ENCODE measurements around the gene KIFC3. TPM values are rescaled to one million over a fixed set of nuclear protein-coding genes. Genes with fewer than 3 reads are reported as not detected.

Gene KIFC3
- total and polyA plus RNA-seq, 2 of the 13 experiments (the other 11 are each of a cell fraction or from before 2014, with no cell fraction given) = 42.1 to 45.3 TPM

- TF ChIP-seq GPBP1L1 (CRISPR knock-in tag; IDR thresholded peaks at IDR 0.05) = no peak
- TF ChIP-seq ZNF7 (CRISPR knock-in tag; IDR thresholded peaks at IDR 0.05) = no peak
- peak; percentile 28; the same call in 1 of the 2 replicates for TF ChIP-seq HMG20A (CRISPR knock-in tag; IDR thresholded peaks at IDR 0.05; ENCODE audit: borderline replicate concordance)
- TF ChIP-seq, protein P1, sequence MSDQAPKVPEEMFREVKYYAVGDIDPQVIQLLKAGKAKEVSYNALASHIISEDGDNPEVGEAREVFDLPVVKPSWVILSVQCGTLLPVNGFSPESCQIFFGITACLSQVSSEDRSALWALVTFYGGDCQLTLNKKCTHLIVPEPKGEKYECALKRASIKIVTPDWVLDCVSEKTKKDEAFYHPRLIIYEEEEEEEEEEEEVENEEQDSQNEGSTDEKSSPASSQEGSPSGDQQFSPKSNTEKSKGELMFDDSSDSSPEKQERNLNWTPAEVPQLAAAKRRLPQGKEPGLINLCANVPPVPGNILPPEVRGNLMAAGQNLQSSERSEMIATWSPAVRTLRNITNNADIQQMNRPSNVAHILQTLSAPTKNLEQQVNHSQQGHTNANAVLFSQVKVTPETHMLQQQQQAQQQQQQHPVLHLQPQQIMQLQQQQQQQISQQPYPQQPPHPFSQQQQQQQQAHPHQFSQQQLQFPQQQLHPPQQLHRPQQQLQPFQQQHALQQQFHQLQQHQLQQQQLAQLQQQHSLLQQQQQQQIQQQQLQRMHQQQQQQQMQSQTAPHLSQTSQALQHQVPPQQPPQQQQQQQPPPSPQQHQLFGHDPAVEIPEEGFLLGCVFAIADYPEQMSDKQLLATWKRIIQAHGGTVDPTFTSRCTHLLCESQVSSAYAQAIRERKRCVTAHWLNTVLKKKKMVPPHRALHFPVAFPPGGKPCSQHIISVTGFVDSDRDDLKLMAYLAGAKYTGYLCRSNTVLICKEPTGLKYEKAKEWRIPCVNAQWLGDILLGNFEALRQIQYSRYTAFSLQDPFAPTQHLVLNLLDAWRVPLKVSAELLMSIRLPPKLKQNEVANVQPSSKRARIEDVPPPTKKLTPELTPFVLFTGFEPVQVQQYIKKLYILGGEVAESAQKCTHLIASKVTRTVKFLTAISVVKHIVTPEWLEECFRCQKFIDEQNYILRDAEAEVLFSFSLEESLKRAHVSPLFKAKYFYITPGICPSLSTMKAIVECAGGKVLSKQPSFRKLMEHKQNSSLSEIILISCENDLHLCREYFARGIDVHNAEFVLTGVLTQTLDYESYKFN (CRISPR knock-in tag; conservative IDR thresholded peaks at IDR 0.05) = peak; percentile 48
- TF ChIP-seq ZNF121 (CRISPR knock-in tag; IDR thresholded peaks at IDR 0.05) = peak; percentile 84
- TF ChIP-seq EED (CRISPR knock-in tag; IDR thresholded peaks at IDR 0.05) = no peak
- peak; percentile 18; the same call in 1 of the 2 replicates for TF ChIP-seq YEATS4 (CRISPR knock-in tag; IDR thresholded peaks at IDR 0.05; ENCODE audit: borderline replicate concordance)
- no peak for TF ChIP-seq JUN (CRISPR knock-in tag; IDR thresholded peaks at IDR 0.05)
- peak; percentile 72 for TF ChIP-seq FOSL2 (CRISPR knock-in tag; IDR thresholded peaks at IDR 0.05)
- TF ChIP-seq, protein P2, sequence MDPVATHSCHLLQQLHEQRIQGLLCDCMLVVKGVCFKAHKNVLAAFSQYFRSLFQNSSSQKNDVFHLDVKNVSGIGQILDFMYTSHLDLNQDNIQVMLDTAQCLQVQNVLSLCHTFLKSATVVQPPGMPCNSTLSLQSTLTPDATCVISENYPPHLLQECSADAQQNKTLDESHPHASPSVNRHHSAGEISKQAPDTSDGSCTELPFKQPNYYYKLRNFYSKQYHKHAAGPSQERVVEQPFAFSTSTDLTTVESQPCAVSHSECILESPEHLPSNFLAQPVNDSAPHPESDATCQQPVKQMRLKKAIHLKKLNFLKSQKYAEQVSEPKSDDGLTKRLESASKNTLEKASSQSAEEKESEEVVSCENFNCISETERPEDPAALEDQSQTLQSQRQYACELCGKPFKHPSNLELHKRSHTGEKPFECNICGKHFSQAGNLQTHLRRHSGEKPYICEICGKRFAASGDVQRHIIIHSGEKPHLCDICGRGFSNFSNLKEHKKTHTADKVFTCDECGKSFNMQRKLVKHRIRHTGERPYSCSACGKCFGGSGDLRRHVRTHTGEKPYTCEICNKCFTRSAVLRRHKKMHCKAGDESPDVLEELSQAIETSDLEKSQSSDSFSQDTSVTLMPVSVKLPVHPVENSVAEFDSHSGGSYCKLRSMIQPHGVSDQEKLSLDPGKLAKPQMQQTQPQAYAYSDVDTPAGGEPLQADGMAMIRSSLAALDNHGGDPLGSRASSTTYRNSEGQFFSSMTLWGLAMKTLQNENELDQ (CRISPR knock-in tag; IDR thresholded peaks at IDR 0.05; ENCODE audit: borderline replicate concordance) = no peak
- TF ChIP-seq, protein P3, sequence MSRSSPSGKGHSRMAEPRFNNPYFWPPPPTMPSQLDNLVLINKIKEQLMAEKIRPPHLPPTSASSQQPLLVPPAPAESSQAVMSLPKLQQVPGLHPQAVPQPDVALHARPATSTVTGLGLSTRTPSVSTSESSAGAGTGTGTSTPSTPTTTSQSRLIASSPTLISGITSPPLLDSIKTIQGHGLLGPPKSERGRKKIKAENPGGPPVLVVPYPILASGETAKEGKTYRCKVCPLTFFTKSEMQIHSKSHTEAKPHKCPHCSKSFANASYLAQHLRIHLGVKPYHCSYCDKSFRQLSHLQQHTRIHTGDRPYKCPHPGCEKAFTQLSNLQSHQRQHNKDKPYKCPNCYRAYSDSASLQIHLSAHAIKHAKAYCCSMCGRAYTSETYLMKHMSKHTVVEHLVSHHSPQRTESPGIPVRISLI (CRISPR knock-in tag; IDR thresholded peaks at IDR 0.05; ENCODE audit: borderline replicate concordance) = peak; percentile 93; the same call in 1 of the 2 replicates
- TF ChIP-seq IRF2 (CRISPR knock-in tag; IDR thresholded peaks at IDR 0.05) = no peak; the same call in 1 of the 2 replicates
- TF ChIP-seq ELF3 (CRISPR knock-in tag; IDR thresholded peaks at IDR 0.05) = peak; percentile 51; the same call in 1 of the 2 replicates
- no peak for TF ChIP-seq HHEX (CRISPR knock-in tag; IDR thresholded peaks at IDR 0.05)
- peak; percentile 29; the same call in 1 of the 2 replicates for TF ChIP-seq TCF7 (IDR thresholded peaks at IDR 0.05; ENCODE audit: low read depth)
- TF ChIP-seq PAWR (CRISPR knock-in tag; IDR thresholded peaks at IDR 0.05; ENCODE audit: borderline replicate concordance) = no peak
- TF ChIP-seq MAX (IDR thresholded peaks at IDR 0.05) = no peak
- TF ChIP-seq CEBPG (CRISPR knock-in tag; IDR thresholded peaks at IDR 0.05) = peak; percentile 77; the same call in 1 of the 2 replicates
- 0 out of 2 replicates have a peak, but pooled peaks have one; percentile 46 for TF ChIP-seq ZNF501 (CRISPR knock-in tag; IDR thresholded peaks at IDR 0.05)
- TF ChIP-seq HNRNPH1 (optimal IDR thresholded peaks at IDR 0.05; ENCODE audit: low read depth, low read length) = no peak
These were observed 5.8 kb upstream of the KIFC3 start (continued) for GRCh38 chr16:57807968-57808528.

Data from HepG2 (cell line).